H9 (cell line): ENCODE data around the gene FAF1. TPM values are rescaled to one million over a fixed set of nuclear protein-coding genes. Genes with fewer than 3 reads are reported as not detected.
A peak's percentile ranks its signal among the peaks of the same experiment; 100 is the strongest.

Experiments
- DNase-seq: peaks from one replicate; pipeline ENCODE4 v3.0.0-alpha.2; 2017
- H2AFZ ChIP-seq: one replicate; pipeline ENCODE4 v1.6.1; 2013; ENCODE audit warnings: mild to moderate bottlenecking, low read length, control low read depth, moderate library complexity
- H2AK5ac ChIP-seq: 2 replicates; pipeline ENCODE4 v1.6.1; 2013; ENCODE audit warnings: low read length, control low read depth, mixed read lengths; ENCODE audit not compliant: insufficient read length
- H2BK120ac ChIP-seq: one replicate; pipeline ENCODE4 v1.6.1; 2013; ENCODE audit warnings: low read depth, mild to moderate bottlenecking, low read length, control low read depth, inconsistent platforms; ENCODE audit not compliant: poor library complexity, severe bottlenecking
- H2BK12ac ChIP-seq: 2 replicates; pipeline ENCODE4 v1.6.1; 2013; ENCODE audit warnings: low read length, control low read depth, mixed read lengths, low read depth; ENCODE audit not compliant: insufficient read length
- H2BK15ac ChIP-seq: 2 replicates; pipeline ENCODE4 v1.6.1; 2013; ENCODE audit warnings: low read depth, low read length, control low read depth
- H2BK20ac ChIP-seq: one replicate; pipeline ENCODE4 v1.6.1; 2013; ENCODE audit warnings: low read depth, mild to moderate bottlenecking, low read length, control low read depth, inconsistent platforms; ENCODE audit not compliant: poor library complexity, severe bottlenecking
- H2BK5ac ChIP-seq: 2 replicates; pipeline ENCODE4 v1.6.1; 2013; ENCODE audit warnings: low read length, control low read depth, mixed read lengths; ENCODE audit not compliant: insufficient read length
- H3K14ac ChIP-seq: 2 replicates; pipeline ENCODE4 v1.6.1; 2013; ENCODE audit warnings: low read length, control low read depth; ENCODE audit not compliant: insufficient read depth
- H3K18ac ChIP-seq: 2 replicates; pipeline ENCODE4 v1.6.1; 2013; ENCODE audit warnings: low read depth, mild to moderate bottlenecking, mixed read lengths, low read length, control low read depth; ENCODE audit not compliant: insufficient read length
- H3K23ac ChIP-seq: 2 replicates; pipeline ENCODE4 v1.6.1; 2013; ENCODE audit warnings: low read length, control low read depth, mixed read lengths, low read depth; ENCODE audit not compliant: insufficient read length
- H3K23me2 ChIP-seq: 2 replicates; pipeline ENCODE4 v1.6.1; 2013; ENCODE audit warnings: low read depth, mild to moderate bottlenecking, mixed read lengths, low read length, control low read depth; ENCODE audit not compliant: insufficient read length, poor library complexity, severe bottlenecking
- H3K27ac ChIP-seq: 2 replicates; pipeline ENCODE4 v1.5.1; 2013; ENCODE audit warnings: low read length, control low read depth, mixed read lengths, low read depth; ENCODE audit not compliant: insufficient read length
- H3K27me3 ChIP-seq: 2 replicates; pipeline ENCODE4 v1.6.1; 2013; ENCODE audit warnings: low read length, control low read depth, inconsistent platforms; ENCODE audit not compliant: insufficient read depth
- H3K4ac ChIP-seq: 2 replicates; pipeline ENCODE4 v1.6.1; 2013; ENCODE audit warnings: low read depth, mild to moderate bottlenecking, control low read depth, inconsistent platforms, low read length, moderate library complexity
- H3K4me1 ChIP-seq: 2 replicates; pipeline ENCODE4 v1.6.1; 2013; ENCODE audit warnings: low read length, control low read depth, inconsistent platforms; ENCODE audit not compliant: insufficient read depth
- H3K4me2 ChIP-seq: 2 replicates; pipeline ENCODE4 v1.6.1; 2013; ENCODE audit warnings: low read length, control low read depth, mixed read lengths; ENCODE audit not compliant: insufficient read length, insufficient read depth
- H3K56ac ChIP-seq: 2 replicates; pipeline ENCODE4 v1.6.1; 2013; ENCODE audit warnings: low read depth, mild to moderate bottlenecking, mixed read lengths, low read length, control low read depth; ENCODE audit not compliant: insufficient read length
- H3K79me1 ChIP-seq: 2 replicates; pipeline ENCODE4 v1.6.1; 2013; ENCODE audit warnings: low read depth, mild to moderate bottlenecking, moderate library complexity, low read length, control low read depth, inconsistent platforms; ENCODE audit not compliant: insufficient read depth, poor library complexity, severe bottlenecking
- H3K79me2 ChIP-seq: 2 replicates; pipeline ENCODE4 v1.6.1; 2013; ENCODE audit warnings: low read length, control low read depth, inconsistent platforms; ENCODE audit not compliant: insufficient read depth
- H3K9ac ChIP-seq: 2 replicates; pipeline ENCODE4 v1.6.1; 2013; ENCODE audit warnings: low read length, control low read depth, mixed read lengths; ENCODE audit not compliant: insufficient read length; ENCODE audit errors: extremely low read depth
- H3K9me3 ChIP-seq: one replicate; pipeline ENCODE4 v1.6.1; 2013; ENCODE audit warnings: low read depth, low read length, inconsistent platforms; ENCODE audit not compliant: control insufficient read depth
- H3T11ph ChIP-seq: one replicate; pipeline ENCODE4 v1.6.1; 2013; ENCODE audit warnings: mild to moderate bottlenecking, low read length, control low read depth, inconsistent platforms
- H4K20me1 ChIP-seq: one replicate; pipeline ENCODE4 v1.6.1; 2013; ENCODE audit not compliant: control insufficient read depth, insufficient read length, insufficient read depth
- H4K5ac ChIP-seq: 2 replicates; pipeline ENCODE4 v1.6.1; 2013; ENCODE audit warnings: low read depth, mild to moderate bottlenecking, mixed read lengths, low read length, control low read depth; ENCODE audit not compliant: insufficient read length
- H4K8ac ChIP-seq: replicated peaks from 2 replicates; pipeline ENCODE4 v1.6.1; 2013; ENCODE audit warnings: low read length, control low read depth, mixed read lengths, low read depth; ENCODE audit not compliant: insufficient read length
- H4K91ac ChIP-seq: 2 replicates; pipeline ENCODE4 v1.6.1; 2013; ENCODE audit warnings: low read depth, mild to moderate bottlenecking, moderate library complexity, mixed read lengths, low read length, control low read depth; ENCODE audit not compliant: insufficient read length
- H3K27ac Mint-ChIP-seq, 3 experiments: 2 replicates in 2 of 3; 3 replicates in 1 of 3; pipeline ENCODE4 v1.8.0; 2020 to 2021; ENCODE audit warnings: mixed read lengths in 3 of 3, mild to moderate bottlenecking in 1 of 3, moderate library complexity in 1 of 3
- H3K27me3 Mint-ChIP-seq: 2 replicates; pipeline ENCODE4 v1.8.0; 2021; ENCODE audit warnings: low read depth, mild to moderate bottlenecking, moderate library complexity, mixed read lengths
- H3K36me3 Mint-ChIP-seq, 3 experiments: 2 replicates in 2 of 3; 3 replicates in 1 of 3; pipeline ENCODE4 v1.8.0; 2020 to 2021; ENCODE audit warnings: low read depth in 3 of 3, mixed read lengths in 3 of 3; ENCODE audit not compliant: insufficient read depth in 1 of 3
- H3K4me1 Mint-ChIP-seq, 2 experiments: 2 replicates each; pipeline ENCODE4 v1.8.0; 2020; ENCODE audit warnings: mixed read lengths in 2 of 2
- H3K4me3 Mint-ChIP-seq, 2 experiments: 2 replicates in 1 of 2; 3 replicates in 1 of 2; pipeline ENCODE4 v1.8.0; 2020 to 2021; ENCODE audit warnings: mild to moderate bottlenecking in 2 of 2, mixed read lengths in 2 of 2, moderate library complexity in 1 of 2
- H3K9me3 Mint-ChIP-seq, 2 experiments: 2 replicates in 1 of 2; 3 replicates in 1 of 2; pipeline ENCODE4 v1.8.0; 2020; ENCODE audit warnings: mild to moderate bottlenecking in 2 of 2, mixed read lengths in 2 of 2, moderate library complexity in 1 of 2
- WGBS: extraction: QIAGEN DNeasy Blood & Tissue Kit; methylation state at CpG from one replicate; pipeline ENCODE4 v1.1.7; 2013; ENCODE audit warnings: missing lambda C conversion rate, low lambda C conversion rate, mixed read lengths; ENCODE audit not compliant: insufficient read length; ENCODE audit errors: extremely low coverage; 5-methylcytosine and 5-hydroxymethylcytosine counted together
- total RNA-seq: library from RNA; stranded (reverse); gene quantifications from 2 replicates; pipeline ENCODE4 v1.2.1, GENCODE V29; 2021
- TF ChIP-seq, protein P1 (sequence below): fragments of 200-600 bp; sonication (generic); conservative IDR thresholded peaks from 3 replicates; pipeline ENCODE4 v1.8.0; 2021; ENCODE audit warnings: antibody characterized with exemption, mild to moderate bottlenecking

FAF1 gene
- total RNA-seq, 1 experiment from 2014 or later: 60.8 TPM

DNA sequence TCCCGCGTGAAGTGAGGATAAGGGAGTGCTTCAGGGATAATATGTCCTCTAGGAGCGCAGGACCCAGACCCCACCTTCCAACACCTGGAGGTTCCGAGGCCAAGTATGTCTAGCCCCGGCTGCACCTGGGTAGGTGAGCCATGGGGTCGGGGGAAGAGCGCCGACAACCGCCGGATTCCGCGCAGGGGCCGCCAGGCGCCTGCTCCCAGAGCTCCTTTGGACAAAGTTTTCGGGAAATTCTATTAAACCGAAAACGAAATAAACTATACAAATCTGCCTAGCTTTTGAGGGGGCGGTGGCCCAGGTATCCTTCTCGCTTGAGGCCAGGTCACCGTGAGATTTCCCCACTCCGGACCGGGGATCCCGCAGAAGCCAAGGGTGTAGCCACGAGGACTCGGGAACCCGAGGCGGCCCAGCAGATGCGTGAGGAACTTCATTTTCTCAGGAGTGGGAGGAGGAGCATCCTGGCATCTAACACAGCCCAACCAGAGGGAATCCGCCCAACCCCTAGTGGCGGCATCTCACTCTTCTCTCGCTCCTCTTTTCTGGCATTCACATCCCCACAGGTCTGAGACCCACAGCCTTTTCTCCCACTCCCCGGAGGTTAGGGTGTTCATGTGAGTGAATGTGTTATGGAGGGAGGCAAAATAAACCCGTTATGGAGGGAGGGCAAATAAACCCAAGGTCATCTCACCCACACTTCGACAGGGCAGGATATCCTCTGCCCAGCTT lies 534.5 kb downstream of the FAF1 start:
- H2AK5ac ChIP-seq: no peak overlapping the region
- H4K5ac ChIP-seq: no peak overlapping the region
- Mint-ChIP-seq H3K4me1 (peaks cover 38 to 60% of the 10 kb centered on the region in 2 experiments), H3K9me3 (peaks cover 4 to 16% of the 10 kb centered on the region in 2 experiments), H3K4me3 (peak overlapping the region in 1 of 2 experiments; percentile 67; a peak in 3 of 5 replicates), H3K27me3 (peaks cover 100% of the 10 kb centered on the region), H3K36me3 (peaks cover 0 to 4% (median 2%) of the 10 kb centered on the region in 3 experiments; a peak in 3 of 7 replicates), H3K27ac (no peak overlapping the region)
- no peak overlapping the region for H3K23ac ChIP-seq
- H3K9ac ChIP-seq: no peak overlapping the region
- no peak overlapping the region for H2BK120ac ChIP-seq
- no CpG with 5 or more reads among the region's 34 CpGs for WGBS
- H3K23me2 ChIP-seq: peaks cover 13% of the 10 kb centered on the region
- H3K4me1 ChIP-seq: no peaks in the 10 kb centered on the region
- H3K14ac ChIP-seq: no peak overlapping the region
- H2BK5ac ChIP-seq: no peak overlapping the region
- no peaks in the 10 kb centered on the region for H4K20me1 ChIP-seq
- no peak overlapping the region for H3K27ac ChIP-seq
- H3K79me2 ChIP-seq: no peaks in the 10 kb centered on the region
- H3K4me2 ChIP-seq: no peak overlapping the region
- no peak overlapping the region for H3K56ac ChIP-seq
- H3K4ac ChIP-seq: no peak overlapping the region
- no peak overlapping the region for H3K18ac ChIP-seq
- peaks cover 92% of the 10 kb centered on the region for H3K27me3 ChIP-seq
- peak; percentile 51 for DNase-seq
- no peaks in the 10 kb centered on the region for H3K9me3 ChIP-seq
- H3K79me1 ChIP-seq: no peaks in the 10 kb centered on the region
- no peak overlapping the region for H4K91ac ChIP-seq
- no peak overlapping the region for H2AFZ ChIP-seq
- no peak overlapping the region for H2BK12ac ChIP-seq
- H2BK20ac ChIP-seq: no peak overlapping the region
- no peak overlapping the region for H2BK15ac ChIP-seq
- H4K8ac ChIP-seq: no peak overlapping the region
- TF ChIP-seq, protein P1, sequence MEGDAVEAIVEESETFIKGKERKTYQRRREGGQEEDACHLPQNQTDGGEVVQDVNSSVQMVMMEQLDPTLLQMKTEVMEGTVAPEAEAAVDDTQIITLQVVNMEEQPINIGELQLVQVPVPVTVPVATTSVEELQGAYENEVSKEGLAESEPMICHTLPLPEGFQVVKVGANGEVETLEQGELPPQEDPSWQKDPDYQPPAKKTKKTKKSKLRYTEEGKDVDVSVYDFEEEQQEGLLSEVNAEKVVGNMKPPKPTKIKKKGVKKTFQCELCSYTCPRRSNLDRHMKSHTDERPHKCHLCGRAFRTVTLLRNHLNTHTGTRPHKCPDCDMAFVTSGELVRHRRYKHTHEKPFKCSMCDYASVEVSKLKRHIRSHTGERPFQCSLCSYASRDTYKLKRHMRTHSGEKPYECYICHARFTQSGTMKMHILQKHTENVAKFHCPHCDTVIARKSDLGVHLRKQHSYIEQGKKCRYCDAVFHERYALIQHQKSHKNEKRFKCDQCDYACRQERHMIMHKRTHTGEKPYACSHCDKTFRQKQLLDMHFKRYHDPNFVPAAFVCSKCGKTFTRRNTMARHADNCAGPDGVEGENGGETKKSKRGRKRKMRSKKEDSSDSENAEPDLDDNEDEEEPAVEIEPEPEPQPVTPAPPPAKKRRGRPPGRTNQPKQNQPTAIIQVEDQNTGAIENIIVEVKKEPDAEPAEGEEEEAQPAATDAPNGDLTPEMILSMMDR: peak; percentile 44
- H3T11ph ChIP-seq: no peak overlapping the region
